ENCODE data around the gene SYK.
A peak's percentile ranks its signal among the peaks of the same experiment; 100 is the strongest.

The SYK gene

GRCh38 chr9:90894986-90895687 lies 93.5 kb downstream of the SYK start:
- no peaks in the 10 kb centered on the region for H3K36me3 ChIP-seq (ENCODE audit: control insufficient read depth, insufficient read depth, low read length)
- H3K4me3 ChIP-seq (ENCODE audit: low read depth, low read length) = no peak overlapping the region
- no peak overlapping the region for H3K27ac ChIP-seq (ENCODE audit: low read depth, low read length)
- H3K27me3 ChIP-seq (ENCODE audit: control insufficient read depth, insufficient read depth, low read length) = no peaks in the 10 kb centered on the region
- no peaks in the 10 kb centered on the region for H3K9me3 ChIP-seq (ENCODE audit: control insufficient read depth, insufficient read depth, low read length)
- peaks cover 44% of the 10 kb centered on the region for H3K4me1 ChIP-seq (ENCODE audit: control insufficient read depth, insufficient read depth, low read length)
- no peak overlapping the region for H3K9ac ChIP-seq (ENCODE audit: low read depth, low read length)

GRCh38 chr9:90895786-90896185 lies 94.2 kb downstream of the SYK start:
- Histone ChIP-seq H3K4me1 (ENCODE audit: control insufficient read depth, insufficient read depth, low read length) (peaks cover 37% of the 10 kb centered on the region), H3K27ac (ENCODE audit: low read depth, low read length) (peak overlapping the region; percentile 2), H3K36me3 (ENCODE audit: control insufficient read depth, insufficient read depth, low read length) (no peaks in the 10 kb centered on the region)

GRCh38 chr9:90896231-90896630 lies 94.6 kb downstream of the SYK start:
- Histone ChIP-seq H3K4me1 (ENCODE audit: control insufficient read depth, insufficient read depth, low read length) (peaks cover 35% of the 10 kb centered on the region), H3K36me3 (ENCODE audit: control insufficient read depth, insufficient read depth, low read length) (no peaks in the 10 kb centered on the region), H3K9ac (ENCODE audit: low read depth, low read length) (no peak overlapping the region), H3K4me3 (ENCODE audit: low read depth, low read length) (no peak overlapping the region), H3K27me3 (ENCODE audit: control insufficient read depth, insufficient read depth, low read length) (no peaks in the 10 kb centered on the region), H3K27ac (ENCODE audit: low read depth, low read length) (no peak overlapping the region), H3K9me3 (ENCODE audit: control insufficient read depth, insufficient read depth, low read length) (no peaks in the 10 kb centered on the region)

More at GRCh38 chr9:90895786-90896185, 94.2 kb downstream of the SYK start:
- H3K4me3 ChIP-seq (ENCODE audit: low read depth, low read length) = no peak overlapping the region
- H3K27me3 ChIP-seq (ENCODE audit: control insufficient read depth, insufficient read depth, low read length) = no peaks in the 10 kb centered on the region
- no peaks in the 10 kb centered on the region for H3K9me3 ChIP-seq (ENCODE audit: control insufficient read depth, insufficient read depth, low read length)
- no peak overlapping the region for H3K9ac ChIP-seq (ENCODE audit: low read depth, low read length)

GRCh38 chr9:90898228-90898627 lies 96.6 kb downstream of the SYK start:
- H3K27ac ChIP-seq (ENCODE audit: low read depth, low read length) = no peak overlapping the region
- H3K4me3 ChIP-seq (ENCODE audit: low read depth, low read length) = no peak overlapping the region
- no peaks in the 10 kb centered on the region for H3K27me3 ChIP-seq (ENCODE audit: control insufficient read depth, insufficient read depth, low read length)
- peaks cover 18% of the 10 kb centered on the region for H3K4me1 ChIP-seq (ENCODE audit: control insufficient read depth, insufficient read depth, low read length)
- no peaks in the 10 kb centered on the region; the same call in 1 of the 2 replicates for H3K9me3 ChIP-seq (ENCODE audit: control insufficient read depth, insufficient read depth, low read length)
- H3K9ac ChIP-seq (ENCODE audit: low read depth, low read length) = no peak overlapping the region
- H3K36me3 ChIP-seq (ENCODE audit: control insufficient read depth, insufficient read depth, low read length) = no peaks in the 10 kb centered on the region

GRCh38 chr9:90899287-90899686 lies 97.7 kb downstream of the SYK start:
- no peak overlapping the region for H3K27ac ChIP-seq (ENCODE audit: low read depth, low read length)

GRCh38 chr9:90900130-90900529 lies 98.5 kb downstream of the SYK start:
- Histone ChIP-seq H3K27me3 (ENCODE audit: control insufficient read depth, insufficient read depth, low read length) (no peaks in the 10 kb centered on the region), H3K9ac (ENCODE audit: low read depth, low read length) (no peak overlapping the region), H3K27ac (ENCODE audit: low read depth, low read length) (no peak overlapping the region), H3K4me1 (ENCODE audit: control insufficient read depth, insufficient read depth, low read length) (peaks cover 12% of the 10 kb centered on the region), H3K9me3 (ENCODE audit: control insufficient read depth, insufficient read depth, low read length) (no peaks in the 10 kb centered on the region; the same call in 1 of the 2 replicates), H3K36me3 (ENCODE audit: control insufficient read depth, insufficient read depth, low read length) (no peaks in the 10 kb centered on the region), H3K4me3 (ENCODE audit: low read depth, low read length) (no peak overlapping the region)

More at GRCh38 chr9:90899287-90899686, 97.7 kb downstream of the SYK start:
- Histone ChIP-seq H3K4me1 (ENCODE audit: control insufficient read depth, insufficient read depth, low read length) (peaks cover 12% of the 10 kb centered on the region), H3K9me3 (ENCODE audit: control insufficient read depth, insufficient read depth, low read length) (no peaks in the 10 kb centered on the region; the same call in 1 of the 2 replicates), H3K27me3 (ENCODE audit: control insufficient read depth, insufficient read depth, low read length) (no peaks in the 10 kb centered on the region), H3K9ac (ENCODE audit: low read depth, low read length) (no peak overlapping the region), H3K36me3 (ENCODE audit: control insufficient read depth, insufficient read depth, low read length) (no peaks in the 10 kb centered on the region), H3K4me3 (ENCODE audit: low read depth, low read length) (no peak overlapping the region)

- H3K4me3 ChIP-seq (ENCODE audit: low read depth, low read length) = no peak overlapping the region
- H3K4me1 ChIP-seq (ENCODE audit: control insufficient read depth, insufficient read depth, low read length) = no peaks in the 10 kb centered on the region
- no peaks in the 10 kb centered on the region for H3K36me3 ChIP-seq (ENCODE audit: control insufficient read depth, insufficient read depth, low read length)
- no peak overlapping the region for H3K9ac ChIP-seq (ENCODE audit: low read depth, low read length)
- no peaks in the 10 kb centered on the region for H3K27me3 ChIP-seq (ENCODE audit: control insufficient read depth, insufficient read depth, low read length)
- H3K27ac ChIP-seq (ENCODE audit: low read depth, low read length) = no peak overlapping the region
- no peaks in the 10 kb centered on the region; the same call in 1 of the 2 replicates for H3K9me3 ChIP-seq (ENCODE audit: control insufficient read depth, insufficient read depth, low read length)
These were observed 100.3 kb downstream of the SYK start for GRCh38 chr9:90901933-90902332.

GRCh38 chr9:90903766-90904424 lies 102.3 kb downstream of the SYK start:
- no peak overlapping the region for H3K9ac ChIP-seq (ENCODE audit: low read depth, low read length)
- H3K36me3 ChIP-seq (ENCODE audit: control insufficient read depth, insufficient read depth, low read length) = no peaks in the 10 kb centered on the region
- H3K9me3 ChIP-seq (ENCODE audit: control insufficient read depth, insufficient read depth, low read length) = no peaks in the 10 kb centered on the region; the same call in 1 of the 2 replicates
- H3K27ac ChIP-seq (ENCODE audit: low read depth, low read length) = no peak overlapping the region
- no peaks in the 10 kb centered on the region for H3K27me3 ChIP-seq (ENCODE audit: control insufficient read depth, insufficient read depth, low read length)
- no peak overlapping the region for H3K4me3 ChIP-seq (ENCODE audit: low read depth, low read length)
- no peaks in the 10 kb centered on the region for H3K4me1 ChIP-seq (ENCODE audit: control insufficient read depth, insufficient read depth, low read length)

GRCh38 chr9:90904706-90905478 lies 103.3 kb downstream of the SYK start:
- Histone ChIP-seq H3K4me1 (ENCODE audit: control insufficient read depth, insufficient read depth, low read length) (no peaks in the 10 kb centered on the region), H3K9me3 (ENCODE audit: control insufficient read depth, insufficient read depth, low read length) (no peaks in the 10 kb centered on the region; the same call in 1 of the 2 replicates), H3K36me3 (ENCODE audit: control insufficient read depth, insufficient read depth, low read length) (no peaks in the 10 kb centered on the region), H3K9ac (ENCODE audit: low read depth, low read length) (no peak overlapping the region), H3K4me3 (ENCODE audit: low read depth, low read length) (no peak overlapping the region), H3K27ac (ENCODE audit: low read depth, low read length) (no peak overlapping the region), H3K27me3 (ENCODE audit: control insufficient read depth, insufficient read depth, low read length) (no peaks in the 10 kb centered on the region)

- Histone ChIP-seq H3K4me1 (ENCODE audit: control insufficient read depth, insufficient read depth, low read length) (no peaks in the 10 kb centered on the region), H3K27me3 (ENCODE audit: control insufficient read depth, insufficient read depth, low read length) (no peaks in the 10 kb centered on the region), H3K36me3 (ENCODE audit: control insufficient read depth, insufficient read depth, low read length) (no peaks in the 10 kb centered on the region), H3K27ac (ENCODE audit: low read depth, low read length) (no peak overlapping the region), H3K9ac (ENCODE audit: low read depth, low read length) (no peak overlapping the region), H3K9me3 (ENCODE audit: control insufficient read depth, insufficient read depth, low read length) (no peaks in the 10 kb centered on the region; the same call in 1 of the 2 replicates), H3K4me3 (ENCODE audit: low read depth, low read length) (no peak overlapping the region)
These were observed 104.2 kb downstream of the SYK start for GRCh38 chr9:90905822-90906221.
